Nephron progenitor cell (in vitro differentiated cells): ENCODE measurements around the gene GRHPR.

Experiments used
- DNase-seq: peaks from one replicate; pipeline ENCODE4 v3.0.0; 2021
- H3K27ac Mint-ChIP-seq: 2 replicates; pipeline ENCODE4 v1.8.0; 2021; ENCODE audit warnings: mild to moderate bottlenecking, moderate library complexity, mixed read lengths
- H3K27me3 Mint-ChIP-seq: 2 replicates; pipeline ENCODE4 v1.8.0; 2021; ENCODE audit warnings: mild to moderate bottlenecking, low read depth, mixed read lengths; ENCODE audit not compliant: poor library complexity
- H3K36me3 Mint-ChIP-seq: 2 replicates; pipeline ENCODE4 v1.8.0; 2021; ENCODE audit warnings: low read depth, mixed read lengths
- H3K4me1 Mint-ChIP-seq: 2 replicates; pipeline ENCODE4 v1.8.0; 2021; ENCODE audit warnings: mixed read lengths
- H3K4me3 Mint-ChIP-seq: 2 replicates; pipeline ENCODE4 v1.8.0; 2021; ENCODE audit warnings: mild to moderate bottlenecking, moderate library complexity, mixed read lengths
- H3K9me3 Mint-ChIP-seq: 2 replicates; pipeline ENCODE4 v1.8.0; 2021; ENCODE audit warnings: mild to moderate bottlenecking, moderate library complexity, mixed read lengths
- TF ChIP-seq, protein P1 (sequence below): fragments of 200-600 bp; sonication (generic); IDR thresholded peaks from 2 replicates; pipeline ENCODE4 v1.5.0; 2021; ENCODE audit warnings: antibody characterized with exemption

The GRHPR gene

GRCh38 chr9:37422289-37423104 lies at the start of gene GRHPR:
Gene GRHPR, plus strand, starts transcription at chr9:37422696. Its CDS starts 55 bp downstream, at chr9:37422751.
- TF ChIP-seq, protein P1, sequence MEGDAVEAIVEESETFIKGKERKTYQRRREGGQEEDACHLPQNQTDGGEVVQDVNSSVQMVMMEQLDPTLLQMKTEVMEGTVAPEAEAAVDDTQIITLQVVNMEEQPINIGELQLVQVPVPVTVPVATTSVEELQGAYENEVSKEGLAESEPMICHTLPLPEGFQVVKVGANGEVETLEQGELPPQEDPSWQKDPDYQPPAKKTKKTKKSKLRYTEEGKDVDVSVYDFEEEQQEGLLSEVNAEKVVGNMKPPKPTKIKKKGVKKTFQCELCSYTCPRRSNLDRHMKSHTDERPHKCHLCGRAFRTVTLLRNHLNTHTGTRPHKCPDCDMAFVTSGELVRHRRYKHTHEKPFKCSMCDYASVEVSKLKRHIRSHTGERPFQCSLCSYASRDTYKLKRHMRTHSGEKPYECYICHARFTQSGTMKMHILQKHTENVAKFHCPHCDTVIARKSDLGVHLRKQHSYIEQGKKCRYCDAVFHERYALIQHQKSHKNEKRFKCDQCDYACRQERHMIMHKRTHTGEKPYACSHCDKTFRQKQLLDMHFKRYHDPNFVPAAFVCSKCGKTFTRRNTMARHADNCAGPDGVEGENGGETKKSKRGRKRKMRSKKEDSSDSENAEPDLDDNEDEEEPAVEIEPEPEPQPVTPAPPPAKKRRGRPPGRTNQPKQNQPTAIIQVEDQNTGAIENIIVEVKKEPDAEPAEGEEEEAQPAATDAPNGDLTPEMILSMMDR = no peak
- Mint-ChIP-seq H3K4me1 (peaks cover 30% of the 10 kb centered on the region), H3K36me3 (peaks cover 17% of the 10 kb centered on the region), H3K27ac (peak within 1 kb of the TSS; percentile 95), H3K4me3 (peak within 1 kb of the TSS; percentile 96), H3K9me3 (no peaks in the 10 kb centered on the region), H3K27me3 (peaks cover 8% of the 10 kb centered on the region)
- peak; percentile 93 for DNase-seq

- no peak for DNase-seq
- Mint-ChIP-seq H3K9me3 (no peaks in the 10 kb centered on the region), H3K4me3 (no peak overlapping the region), H3K4me1 (peaks cover 6% of the 10 kb centered on the region), H3K27me3 (peaks cover 16% of the 10 kb centered on the region), H3K36me3 (no peaks in the 10 kb centered on the region), H3K27ac (no peak overlapping the region)
- TF ChIP-seq, protein P1 = no peak
Measured at GRCh38 chr9:37372839-37373238, 49.7 kb upstream of the GRHPR start.

GRCh38 chr9:37373621-37374020 lies 48.9 kb upstream of the GRHPR start:
- Mint-ChIP-seq H3K4me3 (no peak overlapping the region), H3K36me3 (no peaks in the 10 kb centered on the region), H3K4me1 (peaks cover 6% of the 10 kb centered on the region), H3K27me3 (peaks cover 18% of the 10 kb centered on the region), H3K9me3 (no peaks in the 10 kb centered on the region), H3K27ac (no peak overlapping the region)
- TF ChIP-seq, protein P1 = no peak
- no peak for DNase-seq

DNA sequence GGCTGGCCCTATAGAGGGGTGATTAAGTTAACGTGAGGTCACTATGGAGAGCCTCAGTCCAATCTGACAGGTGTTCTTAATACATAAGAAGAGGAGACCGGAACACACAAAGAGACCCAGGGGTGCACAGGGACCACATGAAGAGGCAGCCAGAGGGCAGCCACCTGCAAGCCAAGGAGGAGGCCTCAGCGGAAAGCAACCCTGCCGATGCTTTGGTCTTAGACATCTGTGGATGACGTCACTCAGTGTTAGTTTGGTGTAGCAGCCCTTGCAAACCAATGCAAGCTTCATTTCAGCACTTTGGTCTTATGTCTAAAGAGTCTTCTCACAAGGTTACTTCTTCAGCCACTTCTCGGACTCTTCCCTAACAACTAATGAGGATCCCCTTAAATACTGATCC lies 47.6 kb upstream of the GRHPR start:
- TF ChIP-seq, protein P1 = no peak
- no peak overlapping the region for H3K27ac Mint-ChIP-seq
- peaks cover 15% of the 10 kb centered on the region for H3K27me3 Mint-ChIP-seq
- no peak for DNase-seq
- H3K4me3 Mint-ChIP-seq = no peak overlapping the region
- H3K36me3 Mint-ChIP-seq = no peaks in the 10 kb centered on the region
- H3K4me1 Mint-ChIP-seq = peaks cover 6% of the 10 kb centered on the region
- H3K9me3 Mint-ChIP-seq = no peaks in the 10 kb centered on the region

- H3K27ac Mint-ChIP-seq = no peak overlapping the region
- H3K36me3 Mint-ChIP-seq = no peaks in the 10 kb centered on the region
- H3K4me3 Mint-ChIP-seq = no peak overlapping the region
- H3K27me3 Mint-ChIP-seq = peaks cover 15% of the 10 kb centered on the region
- TF ChIP-seq, protein P1 = no peak
- H3K9me3 Mint-ChIP-seq = no peaks in the 10 kb centered on the region
- H3K4me1 Mint-ChIP-seq = no peaks in the 10 kb centered on the region
- no peak for DNase-seq
Measured at GRCh38 chr9:37377688-37378612, 44.5 kb upstream of the GRHPR start.
